A673 (cell line): Measurements from ENCODE around the gene IGLON5.

ENCODE experiments used
- EZH2 ChIP-seq: fragments of 200-600 bp; sonication (generic); IDR thresholded peaks from 2 replicates; pipeline ENCODE4 v1.6.1; 2017; ENCODE audit warnings: borderline replicate concordance, low read depth, mild to moderate bottlenecking, mixed read lengths, antibody characterized with exemption, low read length; ENCODE audit not compliant: poor library complexity, severe bottlenecking
- TF ChIP-seq, protein P1 (sequence below): fragments of 300-800, 200-600 bp; sonication (generic); conservative IDR thresholded peaks from 2 replicates; pipeline ENCODE4 v1.5.1; 2017; ENCODE audit warnings: low read depth, mild to moderate bottlenecking, antibody characterized with exemption, low read length, moderate library complexity, mixed read lengths

DNA sequence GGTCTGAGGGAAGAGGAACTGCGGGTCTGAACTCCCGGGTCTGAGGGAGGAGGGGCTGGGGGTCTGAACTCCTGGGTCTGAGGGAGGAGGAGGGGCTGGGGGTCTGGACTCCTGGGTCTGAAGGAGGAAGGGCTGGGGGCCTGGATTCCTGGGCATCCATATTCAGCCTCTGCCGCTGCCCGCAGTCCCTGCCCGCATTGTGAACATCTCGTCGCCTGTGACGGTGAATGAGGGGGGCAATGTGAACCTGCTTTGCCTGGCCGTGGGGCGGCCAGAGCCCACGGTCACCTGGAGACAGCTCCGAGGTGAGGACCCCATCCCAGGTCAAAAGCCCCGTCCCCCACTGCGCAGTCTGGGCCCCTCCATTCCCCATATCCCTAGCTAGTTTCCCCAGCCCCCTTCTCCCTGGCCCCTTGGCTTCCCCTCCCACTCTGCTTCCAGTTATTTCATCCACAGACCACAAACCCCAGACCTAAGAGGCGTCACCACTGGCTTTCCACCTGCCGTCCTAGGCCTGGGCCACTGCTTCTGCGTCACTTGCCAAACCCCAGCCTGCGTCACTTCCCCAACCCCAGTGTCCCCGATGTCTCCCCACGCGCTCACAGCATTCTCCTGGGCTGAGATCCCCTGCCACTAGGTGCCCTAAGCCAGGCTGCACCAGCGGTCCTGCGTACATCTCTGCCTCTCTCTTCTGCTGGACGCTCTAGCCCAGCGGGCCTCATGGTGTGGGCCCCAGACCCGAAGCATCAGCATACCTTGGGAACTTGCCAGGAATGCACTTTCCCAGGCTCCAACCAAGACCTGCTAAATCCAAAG is 13.9 kb downstream of the IGLON5 start:
- TF ChIP-seq, protein P1, sequence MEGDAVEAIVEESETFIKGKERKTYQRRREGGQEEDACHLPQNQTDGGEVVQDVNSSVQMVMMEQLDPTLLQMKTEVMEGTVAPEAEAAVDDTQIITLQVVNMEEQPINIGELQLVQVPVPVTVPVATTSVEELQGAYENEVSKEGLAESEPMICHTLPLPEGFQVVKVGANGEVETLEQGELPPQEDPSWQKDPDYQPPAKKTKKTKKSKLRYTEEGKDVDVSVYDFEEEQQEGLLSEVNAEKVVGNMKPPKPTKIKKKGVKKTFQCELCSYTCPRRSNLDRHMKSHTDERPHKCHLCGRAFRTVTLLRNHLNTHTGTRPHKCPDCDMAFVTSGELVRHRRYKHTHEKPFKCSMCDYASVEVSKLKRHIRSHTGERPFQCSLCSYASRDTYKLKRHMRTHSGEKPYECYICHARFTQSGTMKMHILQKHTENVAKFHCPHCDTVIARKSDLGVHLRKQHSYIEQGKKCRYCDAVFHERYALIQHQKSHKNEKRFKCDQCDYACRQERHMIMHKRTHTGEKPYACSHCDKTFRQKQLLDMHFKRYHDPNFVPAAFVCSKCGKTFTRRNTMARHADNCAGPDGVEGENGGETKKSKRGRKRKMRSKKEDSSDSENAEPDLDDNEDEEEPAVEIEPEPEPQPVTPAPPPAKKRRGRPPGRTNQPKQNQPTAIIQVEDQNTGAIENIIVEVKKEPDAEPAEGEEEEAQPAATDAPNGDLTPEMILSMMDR = no peak
- TF ChIP-seq EZH2 = no peak
